ENCODE data around the gene ROR1.
"Not testable (repeated sequence)": the region's sequence is repeated elsewhere in the genome, so short reads cannot be mapped to it uniquely, and the experiment has no call there.

The ROR1 gene

DNA sequence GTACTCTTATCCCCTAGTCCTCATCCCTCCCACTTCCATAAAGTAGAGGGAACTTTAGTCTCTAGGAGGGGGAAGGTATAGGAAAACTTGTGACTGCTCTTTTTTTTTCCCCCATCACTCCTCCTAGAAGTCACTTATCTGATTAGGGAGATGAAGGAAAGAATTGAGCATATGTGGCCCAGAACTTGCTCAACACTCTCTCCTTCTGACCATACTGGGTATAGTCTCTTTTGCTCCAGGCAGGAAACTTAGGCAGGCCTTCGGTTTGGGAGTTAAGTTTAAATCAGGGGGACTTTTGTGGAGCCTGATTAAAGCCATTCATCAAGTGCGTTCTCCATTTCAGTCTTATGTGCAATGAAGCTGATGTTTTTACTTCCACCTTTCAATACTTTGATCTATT lies 435.4 kb downstream of the ROR1 start:
- Mint-ChIP-seq H3K36me3 (ENCODE audit: low read depth) (no peaks in the 10 kb centered on the region), H3K27ac (no peak overlapping the region), H3K4me3 (no peak overlapping the region), H3K4me1 (ENCODE audit: low read depth) (no peaks in the 10 kb centered on the region), H3K27me3 (peaks cover 30% of the 10 kb centered on the region), H3K9me3 (no peaks in the 10 kb centered on the region)
- DNase-seq = no peak

DNA sequence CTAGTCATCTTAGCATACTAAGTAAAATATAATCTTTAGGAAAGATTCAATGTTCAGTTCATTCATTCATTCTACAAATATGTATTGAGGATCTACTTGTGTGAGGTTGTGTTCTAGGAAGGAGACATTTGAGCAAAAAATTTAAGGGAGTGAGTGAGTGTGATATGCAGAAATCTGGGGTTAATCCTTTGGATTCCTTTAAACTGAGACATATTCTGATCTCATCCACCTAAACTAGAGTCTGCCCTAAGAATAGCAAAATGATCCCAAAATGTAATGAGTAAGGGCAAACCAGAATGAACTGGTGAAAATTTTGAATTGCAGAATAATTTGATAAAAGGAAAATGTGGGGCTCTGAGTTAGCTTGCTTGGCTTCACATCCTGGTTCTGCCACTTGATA lies 438.2 kb downstream of the ROR1 start:
- no peak for DNase-seq
- H3K4me3 Mint-ChIP-seq = no peak overlapping the region
- H3K36me3 Mint-ChIP-seq (ENCODE audit: low read depth) = no peaks in the 10 kb centered on the region
- H3K27me3 Mint-ChIP-seq = peaks cover 30% of the 10 kb centered on the region
- no peak overlapping the region for H3K27ac Mint-ChIP-seq
- H3K9me3 Mint-ChIP-seq = no peaks in the 10 kb centered on the region
- H3K4me1 Mint-ChIP-seq (ENCODE audit: low read depth) = no peaks in the 10 kb centered on the region

- Mint-ChIP-seq H3K36me3 (ENCODE audit: low read depth) (no peaks in the 10 kb centered on the region), H3K27me3 (peaks cover 44% of the 10 kb centered on the region), H3K9me3 (no peaks in the 10 kb centered on the region), H3K27ac (no peak overlapping the region), H3K4me3 (no peak overlapping the region), H3K4me1 (ENCODE audit: low read depth) (no peaks in the 10 kb centered on the region)
- DNase-seq = no peak
Measured at GRCh38 chr1:64215576-64215975, 441.8 kb downstream of the ROR1 start.

GRCh38 chr1:64220241-64220640 lies 446.4 kb downstream of the ROR1 start:
- Mint-ChIP-seq H3K4me3 (no peak overlapping the region), H3K27ac (no peak overlapping the region), H3K27me3 (peaks cover 42% of the 10 kb centered on the region), H3K4me1 (ENCODE audit: low read depth) (peaks cover 18% of the 10 kb centered on the region), H3K9me3 (no peaks in the 10 kb centered on the region), H3K36me3 (ENCODE audit: low read depth) (no peaks in the 10 kb centered on the region)
- DNase-seq = no peak

DNA sequence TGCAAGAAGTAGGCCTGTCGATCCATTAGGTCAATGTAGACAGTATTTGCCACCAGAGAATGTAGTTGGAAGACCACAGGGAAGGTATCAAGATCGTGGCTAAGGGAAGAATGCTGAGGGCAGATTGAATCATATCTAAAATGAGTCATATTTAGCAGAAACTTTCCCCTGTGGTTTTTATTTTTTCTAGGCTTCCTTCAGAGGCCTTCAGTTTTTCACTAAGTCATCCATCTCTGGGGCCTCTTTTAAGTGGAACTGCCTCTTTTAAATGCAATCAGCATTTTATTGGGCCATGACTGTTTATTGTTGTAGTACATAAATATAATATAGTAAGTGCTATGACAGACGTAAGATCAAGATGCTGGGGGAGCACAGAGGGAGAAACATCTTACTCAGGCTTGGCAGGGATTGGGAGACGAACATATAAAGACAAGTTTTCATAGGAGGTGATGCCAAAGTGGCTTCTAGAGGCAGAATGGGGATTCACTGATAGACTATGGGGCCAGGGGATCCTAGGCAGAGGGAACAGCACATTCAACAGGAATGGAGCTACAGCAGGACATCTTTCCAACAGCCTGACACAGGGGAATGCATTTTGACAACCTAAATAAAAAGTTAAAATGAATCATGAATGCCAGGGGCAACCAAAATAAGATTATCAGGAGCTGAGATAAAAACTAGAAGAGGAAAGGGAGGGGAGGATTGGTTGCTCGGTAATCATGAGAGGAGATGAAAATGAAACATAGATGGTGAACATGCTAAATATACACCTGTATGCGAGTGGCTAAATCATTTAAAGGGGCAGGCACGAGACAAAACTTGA lies 449.7 kb downstream of the ROR1 start:
- no peak for DNase-seq
- H3K27ac Mint-ChIP-seq = peak overlapping the region; percentile 87
- no peaks in the 10 kb centered on the region for H3K9me3 Mint-ChIP-seq
- peaks cover 41% of the 10 kb centered on the region for H3K27me3 Mint-ChIP-seq
- H3K4me1 Mint-ChIP-seq (ENCODE audit: low read depth) = peaks cover 18% of the 10 kb centered on the region
- H3K36me3 Mint-ChIP-seq (ENCODE audit: low read depth) = no peaks in the 10 kb centered on the region
- H3K4me3 Mint-ChIP-seq = peak overlapping the region; percentile 37

GRCh38 chr1:64224236-64224635 lies 450.4 kb downstream of the ROR1 start:
- Mint-ChIP-seq H3K27me3 (peaks cover 40% of the 10 kb centered on the region), H3K4me1 (ENCODE audit: low read depth) (peaks cover 18% of the 10 kb centered on the region)
- H3K27ac Mint-ChIP-seq; DNase-seq; H3K9me3 Mint-ChIP-seq; H3K36me3 Mint-ChIP-seq (ENCODE audit: low read depth); H3K4me3 Mint-ChIP-seq: not testable (repeated sequence)

DNA sequence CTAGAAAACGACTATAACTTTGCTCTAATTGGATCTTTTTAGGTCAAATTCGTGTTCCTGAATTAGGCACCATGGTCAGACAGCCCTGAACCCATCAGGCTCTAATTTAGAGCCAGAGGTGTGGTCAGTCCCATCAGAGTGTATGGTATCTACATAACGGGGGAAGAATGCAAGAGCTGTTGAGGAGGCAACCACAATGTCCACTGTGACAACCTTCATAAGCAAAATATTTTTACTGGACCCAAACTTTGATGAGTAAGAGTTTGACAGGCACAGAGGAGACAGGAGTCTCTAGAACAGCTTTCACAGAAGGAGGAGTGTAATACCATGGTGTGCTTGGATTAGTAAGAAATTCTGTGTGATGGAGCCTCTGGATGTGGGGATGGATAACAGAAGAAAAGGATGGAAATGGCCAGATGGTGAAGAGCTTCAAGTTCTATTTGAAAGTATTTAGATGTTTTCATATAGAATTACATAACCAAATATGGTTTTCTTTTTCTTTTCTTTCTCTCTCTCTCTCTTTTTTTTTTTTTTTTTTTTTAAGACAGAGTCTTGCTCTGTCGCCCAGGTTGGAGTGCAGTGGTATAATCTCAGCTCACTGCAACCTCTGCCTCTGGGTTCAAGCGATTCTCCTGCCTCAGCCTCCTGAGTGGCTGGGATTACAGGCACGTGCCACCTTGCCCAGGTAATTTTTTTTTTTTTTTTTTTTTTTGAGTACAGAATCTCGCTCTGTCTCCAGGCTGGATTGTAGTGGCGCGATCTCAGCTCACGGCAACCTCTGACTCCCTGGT lies 454.5 kb downstream of the ROR1 start:
- Mint-ChIP-seq H3K27ac (no peak overlapping the region), H3K36me3 (ENCODE audit: low read depth) (no peaks in the 10 kb centered on the region)

GRCh38 chr1:64229307-64229706 lies 455.5 kb downstream of the ROR1 start:
- no peak for DNase-seq
- no peak overlapping the region for H3K27ac Mint-ChIP-seq

More for the DNA sequence above, 454.5 kb downstream of the ROR1 start:
- H3K27me3 Mint-ChIP-seq = peaks cover 34% of the 10 kb centered on the region
- peaks cover 9% of the 10 kb centered on the region for H3K4me1 Mint-ChIP-seq (ENCODE audit: low read depth)
- DNase-seq = no peak
- H3K4me3 Mint-ChIP-seq = no peak overlapping the region
- no peaks in the 10 kb centered on the region for H3K9me3 Mint-ChIP-seq

More at GRCh38 chr1:64229307-64229706, 455.5 kb downstream of the ROR1 start:
- Mint-ChIP-seq H3K36me3 (ENCODE audit: low read depth) (no peaks in the 10 kb centered on the region), H3K4me1 (ENCODE audit: low read depth) (peaks cover 3% of the 10 kb centered on the region), H3K4me3 (no peak overlapping the region), H3K27me3 (peaks cover 42% of the 10 kb centered on the region), H3K9me3 (no peaks in the 10 kb centered on the region)

Measured in activated T-cell treated with anti-CD3 and anti-CD28 coated beads, Interleukin-2, amount 50 U/mL, for 24 hours (primary cell).